Epithelial cell of esophagus (primary cell): ENCODE data around the gene SMS.

Experiments
- DNase-seq: peaks from one replicate; pipeline ENCODE4 v3.0.0; 2010; ENCODE audit warnings: low read depth
- H3K4me3 ChIP-seq: 2 replicates; pipeline ENCODE4 v1.5.1; 2011; ENCODE audit warnings: mild to moderate bottlenecking, low read length, control low read depth
- CTCF ChIP-seq: IDR thresholded peaks from 2 replicates; pipeline ENCODE4 v1.5.1; 2011; ENCODE audit warnings: low read depth, mild to moderate bottlenecking, low read length, control low read depth, inconsistent platforms; ENCODE audit not compliant: insufficient read depth; ENCODE audit errors: missing control alignments

SMS gene

GRCh38 chrX:21934414-21934813 lies 6.1 kb upstream of the SMS start:
- DNase-seq = peak; percentile 65
- H3K4me3 ChIP-seq = no peak overlapping the region
- TF ChIP-seq CTCF = no peak

GRCh38 chrX:21939906-21940305 lies 603 bp upstream of the SMS start:
- no peak overlapping the region for H3K4me3 ChIP-seq
- TF ChIP-seq CTCF = no peak
- DNase-seq = no peak

DNA sequence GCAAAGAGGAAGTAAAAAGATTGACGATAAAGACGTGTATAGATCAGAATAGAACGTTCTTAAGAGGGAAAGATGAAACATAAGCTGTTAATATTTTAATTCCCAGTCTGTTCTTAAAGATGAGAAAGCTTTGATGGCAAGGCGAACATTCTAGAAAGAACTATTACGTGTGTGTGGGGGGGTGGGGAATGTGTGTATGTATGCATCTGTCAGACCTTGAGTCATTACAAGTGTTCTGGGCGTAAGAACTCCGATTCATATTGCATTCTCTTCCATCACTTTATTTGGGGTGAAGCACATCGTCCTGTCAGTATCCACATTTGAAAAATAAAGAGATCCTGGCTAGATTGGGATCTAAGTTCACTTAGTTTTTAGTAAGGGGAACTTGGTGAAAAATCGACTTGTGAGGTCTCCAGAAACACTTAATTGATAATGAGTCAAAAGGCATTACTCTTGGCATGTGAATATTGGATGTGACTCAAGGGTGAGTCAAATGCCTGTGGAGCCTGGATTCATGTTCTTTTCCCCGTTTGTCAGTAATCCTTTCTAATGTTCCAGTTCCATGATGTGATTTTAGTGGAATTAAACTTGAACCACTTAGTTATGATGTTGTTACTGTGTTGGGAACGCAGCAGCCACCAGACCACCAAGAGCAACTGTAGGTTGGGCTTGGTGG lies 3.1 kb downstream of the SMS start:
- no peak overlapping the region for H3K4me3 ChIP-seq
- TF ChIP-seq CTCF = no peak
- DNase-seq = peak; percentile 84

GRCh38 chrX:21944136-21944615 lies 3.7 kb downstream of the SMS start:
- no peak overlapping the region for H3K4me3 ChIP-seq
- no peak for TF ChIP-seq CTCF
- peak; percentile 56 for DNase-seq

- no peak for TF ChIP-seq CTCF
- H3K4me3 ChIP-seq = no peak overlapping the region
These were observed 6.6 kb downstream of the SMS start for GRCh38 chrX:21946925-21947641.

GRCh38 chrX:21947671-21948070 lies 7.2 kb downstream of the SMS start:
- DNase-seq = no peak
- H3K4me3 ChIP-seq = no peak overlapping the region
- TF ChIP-seq CTCF = no peak

More at GRCh38 chrX:21946925-21947641, 6.6 kb downstream of the SMS start:
- DNase-seq = peak; percentile 69
